ENCODE measurements around the gene KLK2.

The KLK2 gene

GRCh38 chr19:50830266-50831025 lies 42.8 kb upstream of the KLK2 start:
- H3K23ac ChIP-seq (ENCODE audit: low read length in 2 of 2): no peak overlapping the region
- no peaks in the 10 kb centered on the region for H3K36me3 ChIP-seq (ENCODE audit: control insufficient read depth in 1 of 2, insufficient read depth in 2 of 2, low read depth in 1 of 2, low read length in 2 of 2)
- no peak overlapping the region for H3K4ac ChIP-seq (ENCODE audit: low read depth in 1 of 2, low read length in 2 of 2)
- DNase-seq: no peak
- 65% methylated on average over 14 of the region's 17 CpGs for WGBS
- H3K27me3 ChIP-seq (ENCODE audit: control insufficient read depth in 1 of 2, insufficient read depth in 1 of 2, low read length in 2 of 2): peaks cover 0 to 46% of the 10 kb centered on the region in 2 experiments
- no peak overlapping the region for H2AFZ ChIP-seq (ENCODE audit: low read depth, low read length)
- H3K4me2 ChIP-seq (ENCODE audit: low read length, poor library complexity, severe bottlenecking): no peak overlapping the region
- no peak overlapping the region for H4K8ac ChIP-seq (ENCODE audit: low read length)
- H3K27ac ChIP-seq (ENCODE audit: low read length, poor library complexity, severe bottlenecking): no peak overlapping the region
- H3K18ac ChIP-seq (ENCODE audit: low read depth in 1 of 2, low read length in 2 of 2): no peak overlapping the region
- no peak overlapping the region for H2BK120ac ChIP-seq (ENCODE audit: low read depth, low read length)
- H3K4me1 ChIP-seq (ENCODE audit: control insufficient read depth, insufficient read depth, low read depth, low read length): no peaks in the 10 kb centered on the region
- no peak overlapping the region for H2BK12ac ChIP-seq (ENCODE audit: low read length in 2 of 2)
- H3K9ac ChIP-seq (ENCODE audit: low read length): no peak overlapping the region
- H3K14ac ChIP-seq (ENCODE audit: low read length in 2 of 2): no peak overlapping the region
- H3K79me1 ChIP-seq (replicated peaks; ENCODE audit: low read length, poor library complexity, severe bottlenecking): no peaks in the 10 kb centered on the region
- no peak overlapping the region for H2BK5ac ChIP-seq (ENCODE audit: low read depth, low read length, poor library complexity, severe bottlenecking)
- no peak overlapping the region for H2AK5ac ChIP-seq (ENCODE audit: low read length, severe bottlenecking)
- no peak overlapping the region for H3K4me3 ChIP-seq (ENCODE audit: insufficient read depth in 1 of 2, low read depth in 1 of 2, low read length in 2 of 2)
- no peak overlapping the region for H2BK15ac ChIP-seq (ENCODE audit: low read depth, poor library complexity, severe bottlenecking)
- no peak overlapping the region for H4K91ac ChIP-seq (ENCODE audit: low read length)
- no peaks in the 10 kb centered on the region for H3K9me3 ChIP-seq (ENCODE audit: control insufficient read depth, low read length)

- H3K4me3 ChIP-seq (ENCODE audit: insufficient read depth in 1 of 2, low read depth in 1 of 2, low read length in 2 of 2): no peak overlapping the region
Measured at GRCh38 chr19:50831026-50831396, 42.2 kb upstream of the KLK2 start.

GRCh38 chr19:50832666-50833065 lies 40.6 kb upstream of the KLK2 start:
- H4K91ac ChIP-seq (ENCODE audit: low read length): no peak overlapping the region
- H3K4me3 ChIP-seq (ENCODE audit: insufficient read depth in 1 of 2, low read depth in 1 of 2, low read length in 2 of 2): no peak overlapping the region
- no peaks in the 10 kb centered on the region for H3K36me3 ChIP-seq (ENCODE audit: control insufficient read depth in 1 of 2, insufficient read depth in 2 of 2, low read depth in 1 of 2, low read length in 2 of 2)
- no peak overlapping the region for H2BK15ac ChIP-seq (ENCODE audit: low read depth, poor library complexity, severe bottlenecking)
- no peak overlapping the region for H2BK5ac ChIP-seq (ENCODE audit: low read depth, low read length, poor library complexity, severe bottlenecking)
- H4K8ac ChIP-seq (ENCODE audit: low read length): no peak overlapping the region
- H3K4me1 ChIP-seq (ENCODE audit: control insufficient read depth, insufficient read depth, low read depth, low read length): no peaks in the 10 kb centered on the region
- H3K27me3 ChIP-seq (ENCODE audit: control insufficient read depth in 1 of 2, insufficient read depth in 1 of 2, low read length in 2 of 2): peaks cover 0 to 59% of the 10 kb centered on the region in 2 experiments
- H3K23ac ChIP-seq (ENCODE audit: low read length in 2 of 2): no peak overlapping the region
- H3K14ac ChIP-seq (ENCODE audit: low read length in 2 of 2): no peak overlapping the region
- H3K18ac ChIP-seq (ENCODE audit: low read depth in 1 of 2, low read length in 2 of 2): no peak overlapping the region
- DNase-seq: no peak
- H3K4ac ChIP-seq (ENCODE audit: low read depth in 1 of 2, low read length in 2 of 2): no peak overlapping the region
- no peak overlapping the region for H3K9ac ChIP-seq (ENCODE audit: low read length)
- H3K4me2 ChIP-seq (ENCODE audit: low read length, poor library complexity, severe bottlenecking): no peak overlapping the region
- H2BK12ac ChIP-seq (ENCODE audit: low read length in 2 of 2): no peak overlapping the region
- no peak overlapping the region for H2AFZ ChIP-seq (ENCODE audit: low read depth, low read length)
- H2AK5ac ChIP-seq (ENCODE audit: low read length, severe bottlenecking): no peak overlapping the region
- no peaks in the 10 kb centered on the region for H3K79me1 ChIP-seq (replicated peaks; ENCODE audit: low read length, poor library complexity, severe bottlenecking)
- H3K9me3 ChIP-seq (ENCODE audit: control insufficient read depth, low read length): no peaks in the 10 kb centered on the region
- WGBS: 87% methylated on average over 8 of the region's 8 CpGs
- no peak overlapping the region for H2BK120ac ChIP-seq (ENCODE audit: low read depth, low read length)
- no peak overlapping the region for H3K27ac ChIP-seq (ENCODE audit: low read length, poor library complexity, severe bottlenecking)

More at GRCh38 chr19:50831026-50831396, 42.2 kb upstream of the KLK2 start:
- Histone ChIP-seq H4K8ac (ENCODE audit: low read length) (no peak overlapping the region), H2BK5ac (ENCODE audit: low read depth, low read length, poor library complexity, severe bottlenecking) (no peak overlapping the region), H3K27me3 (ENCODE audit: control insufficient read depth in 1 of 2, insufficient read depth in 1 of 2, low read length in 2 of 2) (peaks cover 0 to 51% of the 10 kb centered on the region in 2 experiments), H3K14ac (ENCODE audit: low read length in 2 of 2) (no peak overlapping the region), H2BK15ac (ENCODE audit: low read depth, poor library complexity, severe bottlenecking) (no peak overlapping the region), H2BK12ac (ENCODE audit: low read length in 2 of 2) (no peak overlapping the region), H3K4ac (ENCODE audit: low read depth in 1 of 2, low read length in 2 of 2) (no peak overlapping the region), H3K18ac (ENCODE audit: low read depth in 1 of 2, low read length in 2 of 2) (no peak overlapping the region), H4K91ac (ENCODE audit: low read length) (no peak overlapping the region), H3K23ac (ENCODE audit: low read length in 2 of 2) (no peak overlapping the region), H2AFZ (ENCODE audit: low read depth, low read length) (no peak overlapping the region), H2AK5ac (ENCODE audit: low read length, severe bottlenecking) (no peak overlapping the region), H2BK120ac (ENCODE audit: low read depth, low read length) (no peak overlapping the region), H3K9me3 (ENCODE audit: control insufficient read depth, low read length) (no peaks in the 10 kb centered on the region), H3K27ac (ENCODE audit: low read length, poor library complexity, severe bottlenecking) (no peak overlapping the region), H3K4me1 (ENCODE audit: control insufficient read depth, insufficient read depth, low read depth, low read length) (no peaks in the 10 kb centered on the region), H3K79me1 (replicated peaks; ENCODE audit: low read length, poor library complexity, severe bottlenecking) (no peaks in the 10 kb centered on the region), H3K4me2 (ENCODE audit: low read length, poor library complexity, severe bottlenecking) (no peak overlapping the region), H3K9ac (ENCODE audit: low read length) (no peak overlapping the region), H3K36me3 (ENCODE audit: control insufficient read depth in 1 of 2, insufficient read depth in 2 of 2, low read depth in 1 of 2, low read length in 2 of 2) (no peaks in the 10 kb centered on the region)
- DNase-seq: no peak
- 54% methylated on average over 7 of the region's 7 CpGs for WGBS

DNA sequence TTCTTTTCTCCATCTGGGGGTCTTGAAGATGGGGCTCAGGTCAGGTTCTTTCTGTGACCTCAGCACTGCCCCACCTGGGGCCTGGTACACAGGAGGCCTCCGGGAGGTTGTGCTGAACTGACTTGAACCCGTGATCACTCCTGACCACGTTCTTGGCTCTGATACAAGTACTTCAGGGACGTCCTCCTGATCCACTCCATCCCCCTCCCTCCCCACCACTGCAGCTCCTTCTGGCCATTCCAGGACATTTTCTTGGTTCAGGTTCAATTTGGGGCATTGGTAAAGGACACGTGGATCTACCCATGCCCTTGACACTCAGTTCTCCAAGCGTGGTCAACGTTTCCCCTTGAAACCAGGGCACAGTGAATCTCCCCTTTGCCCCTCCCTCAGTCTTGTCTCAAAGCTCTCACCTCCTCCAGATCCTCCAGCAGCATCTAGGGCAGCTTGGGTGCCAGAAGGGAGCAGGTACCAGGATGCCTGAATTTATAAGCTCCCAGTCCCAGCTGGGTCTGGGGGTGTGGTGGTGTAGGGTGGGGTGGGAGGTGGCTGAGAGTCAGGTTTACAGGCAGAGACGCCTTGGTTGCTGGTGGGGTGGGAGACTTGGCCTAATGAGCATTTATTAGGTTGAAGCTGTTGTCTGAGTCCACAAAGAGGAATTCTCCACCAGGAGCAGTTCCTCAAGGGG lies 40.0 kb upstream of the KLK2 start, which contains the start of gene KLK15:
Gene KLK15, minus strand, starts transcription at position 458 of the 685 bp plus-strand sequence. CDS start 2,082 bp downstream, outside the sequence.
- Histone ChIP-seq H3K9me3 (ENCODE audit: control insufficient read depth, low read length) (no peaks in the 10 kb centered on the region), H2BK12ac (ENCODE audit: low read length in 2 of 2) (no peak within 1 kb of the TSS), H4K8ac (ENCODE audit: low read length) (no peak within 1 kb of the TSS), H3K27ac (ENCODE audit: low read length, poor library complexity, severe bottlenecking) (no peak within 1 kb of the TSS), H3K14ac (ENCODE audit: low read length in 2 of 2) (no peak within 1 kb of the TSS), H4K91ac (ENCODE audit: low read length) (no peak within 1 kb of the TSS), H3K9ac (ENCODE audit: low read length) (no peak within 1 kb of the TSS), H3K18ac (ENCODE audit: low read depth in 1 of 2, low read length in 2 of 2) (no peak within 1 kb of the TSS), H2BK15ac (ENCODE audit: low read depth, poor library complexity, severe bottlenecking) (no peak within 1 kb of the TSS), H2BK120ac (ENCODE audit: low read depth, low read length) (no peak within 1 kb of the TSS), H3K4me1 (ENCODE audit: control insufficient read depth, insufficient read depth, low read depth, low read length) (no peaks in the 10 kb centered on the region), H3K36me3 (ENCODE audit: control insufficient read depth in 1 of 2, insufficient read depth in 2 of 2, low read depth in 1 of 2, low read length in 2 of 2) (no peaks in the 10 kb centered on the region), H2AFZ (ENCODE audit: low read depth, low read length) (no peak within 1 kb of the TSS), H2AK5ac (ENCODE audit: low read length, severe bottlenecking) (no peak within 1 kb of the TSS), H3K23ac (ENCODE audit: low read length in 2 of 2) (no peak within 1 kb of the TSS), H3K4me3 (ENCODE audit: insufficient read depth in 1 of 2, low read depth in 1 of 2, low read length in 2 of 2) (no peak within 1 kb of the TSS), H3K4me2 (ENCODE audit: low read length, poor library complexity, severe bottlenecking) (no peak within 1 kb of the TSS), H3K4ac (ENCODE audit: low read depth in 1 of 2, low read length in 2 of 2) (no peak within 1 kb of the TSS), H3K79me1 (replicated peaks; ENCODE audit: low read length, poor library complexity, severe bottlenecking) (no peaks in the 10 kb centered on the region), H2BK5ac (ENCODE audit: low read depth, low read length, poor library complexity, severe bottlenecking) (no peak within 1 kb of the TSS), H3K27me3 (ENCODE audit: control insufficient read depth in 1 of 2, insufficient read depth in 1 of 2, low read length in 2 of 2) (peaks cover 0 to 61% of the 10 kb centered on the region in 2 experiments)
- WGBS: 57% methylated on average over 8 of the region's 8 CpGs
- no peak for DNase-seq
